HG02885 (cell line): ENCODE results near the gene C9orf78.

Experiments
- ATAC-seq: cut with Tn5 transposase; IDR thresholded peaks from one replicate; pipeline ENCODE4 v1.9.1; 2021; ENCODE audit warnings: mild to moderate bottlenecking; ENCODE audit not compliant: unreplicated experiment, poor library complexity

C9orf78 gene

GRCh38 chr9:129779560-129780190 lies 55.4 kb downstream of the C9orf78 start:
- ATAC-seq: no peak

DNA sequence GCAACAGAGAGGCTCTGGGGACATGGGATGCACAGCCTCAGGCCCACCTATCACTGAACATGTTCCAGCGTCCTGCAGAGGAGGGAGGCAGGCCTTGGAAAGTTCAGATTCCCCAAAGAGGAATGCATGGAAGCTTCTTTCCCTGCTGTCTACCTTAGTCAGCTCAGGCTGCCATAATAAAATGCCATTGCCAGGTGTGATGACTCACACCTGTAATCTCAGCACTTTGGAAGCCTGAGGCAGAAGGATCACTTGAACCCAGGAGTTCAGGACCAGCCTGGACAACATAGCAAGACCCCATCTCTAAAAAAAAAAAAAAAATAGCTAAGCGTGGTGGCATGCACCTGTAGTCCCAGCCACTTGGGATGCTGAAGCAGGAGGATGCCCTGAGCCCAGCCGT lies 56.6 kb downstream of the C9orf78 start:
- ATAC-seq: no peak

- no peak for ATAC-seq
These were observed 57.3 kb downstream of the C9orf78 start for GRCh38 chr9:129777769-129778130.
